SK-N-SH treated with all-trans-retinoic acid at 6 μM for 48 hours (cell line): Measurements from ENCODE around the gene MMP24OS.

Experiments
- ATAC-seq: fragments of 200-7000 bp; cut with Tn5 transposase; 3 replicates; pipeline ENCODE4 v1.9.1; 2020; ENCODE audit warnings: mild to moderate bottlenecking, moderate library complexity
- ARNTL ChIP-seq: fragments of 450-650 bp; formaldehyde crosslinking; IDR thresholded peaks from 2 replicates; pipeline ENCODE4 v1.5.0; 2020; ENCODE audit warnings: low read depth, mild to moderate bottlenecking, moderate library complexity, borderline replicate concordance
- BACH2 ChIP-seq: fragments of 250-450 bp; sonication (Bioruptor Pico); IDR thresholded peaks from 2 replicates; pipeline ENCODE4 v1.9.0; 2021; ENCODE audit warnings: mild to moderate bottlenecking, borderline replicate concordance
- CSDC2 ChIP-seq: fragments of 250-450 bp; sonication (Bioruptor Pico); IDR thresholded peaks from 2 replicates; pipeline ENCODE4 v1.5.0; 2020; ENCODE audit warnings: mild to moderate bottlenecking, moderate library complexity
- CSRNP3 ChIP-seq: fragments of 250-450 bp; sonication (Bioruptor Pico); IDR thresholded peaks from 2 replicates; pipeline ENCODE4 v1.5.1; 2021; ENCODE audit warnings: mild to moderate bottlenecking, moderate library complexity
- ESRRG ChIP-seq: fragments of 250-450 bp; sonication (Bioruptor Pico); IDR thresholded peaks from 2 replicates; pipeline ENCODE4 v1.6.1; 2021; ENCODE audit warnings: mild to moderate bottlenecking
- GLIS3 ChIP-seq: fragments of 250-450 bp; sonication (Bioruptor Pico); IDR thresholded peaks from 2 replicates; pipeline ENCODE4 v1.5.0; 2020; ENCODE audit warnings: mild to moderate bottlenecking, moderate library complexity
- ISL1 ChIP-seq: fragments of 250-450 bp; sonication (Bioruptor Pico); IDR thresholded peaks from 2 replicates; pipeline ENCODE4 v2.1.2; 2022; ENCODE audit warnings: mild to moderate bottlenecking, moderate library complexity
- OSR1 ChIP-seq: fragments of 250-450 bp; sonication (Bioruptor Pico); IDR thresholded peaks from 2 replicates; pipeline ENCODE4 v1.8.0; 2022; ENCODE audit warnings: moderate library complexity, mild to moderate bottlenecking, inconsistent platforms
- PPARA ChIP-seq: fragments of 250-450 bp; sonication (Bioruptor Pico); IDR thresholded peaks from 2 replicates; pipeline ENCODE4 v1.5.0; 2020; ENCODE audit warnings: mild to moderate bottlenecking, borderline replicate concordance
- SNAI2 ChIP-seq: fragments of 250-450 bp; sonication (Bioruptor Pico); IDR thresholded peaks from 2 replicates; pipeline ENCODE4 v1.5.0; 2020; ENCODE audit warnings: mild to moderate bottlenecking, moderate library complexity
- TCF4 ChIP-seq: fragments of 250-450 bp; sonication (Bioruptor Pico); IDR thresholded peaks from 2 replicates; pipeline ENCODE4 v1.8.0; 2021; ENCODE audit warnings: mild to moderate bottlenecking, moderate library complexity, borderline replicate concordance
- TOX ChIP-seq: fragments of 250-450 bp; sonication (Bioruptor Pico); IDR thresholded peaks from 2 replicates; pipeline ENCODE4 v1.8.0; 2021; ENCODE audit warnings: mild to moderate bottlenecking, moderate library complexity, borderline replicate concordance
- ZC3H10 ChIP-seq: fragments of 250-450 bp; sonication (Bioruptor Pico); IDR thresholded peaks from 2 replicates; pipeline ENCODE4 v1.5.1; 2021; ENCODE audit warnings: mild to moderate bottlenecking, moderate library complexity
- ZFP3 ChIP-seq: fragments of 250-450 bp; sonication (Bioruptor Pico); IDR thresholded peaks from 2 replicates; pipeline ENCODE4 v1.5.0; 2020; ENCODE audit warnings: mild to moderate bottlenecking, moderate library complexity
- ZNF565 ChIP-seq: fragments of 450-650 bp; formaldehyde crosslinking; conservative IDR thresholded peaks from 2 replicates; pipeline ENCODE4 v1.5.0; 2020; ENCODE audit warnings: low read depth, mild to moderate bottlenecking, moderate library complexity
- ZNF70 ChIP-seq: fragments of 450-650 bp; formaldehyde crosslinking; IDR thresholded peaks from 2 replicates; pipeline ENCODE4 v1.5.0; 2020; ENCODE audit warnings: mild to moderate bottlenecking, moderate library complexity
- ZNF8 ChIP-seq: fragments of 450-650 bp; formaldehyde crosslinking; IDR thresholded peaks from 2 replicates; pipeline ENCODE4 v1.5.0; 2020; ENCODE audit warnings: mild to moderate bottlenecking, moderate library complexity
- TF ChIP-seq, protein P1 (sequence below): fragments of 250-450 bp; sonication (Bioruptor Pico); IDR thresholded peaks from 2 replicates; pipeline ENCODE4 v1.5.0; 2020; ENCODE audit warnings: mild to moderate bottlenecking, moderate library complexity
- TF ChIP-seq, protein P2 (sequence below): fragments of 250-450 bp; sonication (Bioruptor Pico); IDR thresholded peaks from 2 replicates; pipeline ENCODE4 v1.5.1; 2020; ENCODE audit warnings: low read depth, mild to moderate bottlenecking, moderate library complexity
- TF ChIP-seq, protein P3 (sequence below): fragments of 250-450 bp; sonication (Bioruptor Pico); IDR thresholded peaks from 2 replicates; pipeline ENCODE4 v1.8.0; 2021; ENCODE audit warnings: low read depth, mild to moderate bottlenecking, moderate library complexity, borderline replicate concordance

The MMP24OS gene

DNA sequence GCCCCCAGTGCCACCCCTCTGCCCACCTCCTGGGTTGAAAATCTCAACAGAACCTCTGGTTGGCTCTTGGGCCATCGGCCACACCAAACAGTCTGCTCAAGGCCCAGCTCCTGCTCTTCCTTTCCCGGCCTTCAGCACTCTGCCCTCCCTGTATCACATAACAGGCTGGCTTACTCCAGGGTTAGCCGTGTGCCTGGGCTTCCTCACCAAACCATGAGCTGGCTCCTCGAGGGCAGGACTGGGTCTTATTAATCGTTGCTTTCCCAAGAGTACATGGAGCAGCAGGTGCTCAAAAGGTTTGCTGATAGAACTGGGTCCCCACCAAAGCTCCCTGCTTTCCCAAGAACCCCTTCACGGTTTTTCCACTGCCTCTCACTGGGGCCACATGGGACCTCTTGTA is 27.0 kb upstream of the MMP24OS start:
- TF ChIP-seq TOX (CRISPR knock-in tag) (no peak), ZC3H10 (CRISPR knock-in tag) (no peak), CSRNP3 (no peak)
- ATAC-seq: no peak

DNA sequence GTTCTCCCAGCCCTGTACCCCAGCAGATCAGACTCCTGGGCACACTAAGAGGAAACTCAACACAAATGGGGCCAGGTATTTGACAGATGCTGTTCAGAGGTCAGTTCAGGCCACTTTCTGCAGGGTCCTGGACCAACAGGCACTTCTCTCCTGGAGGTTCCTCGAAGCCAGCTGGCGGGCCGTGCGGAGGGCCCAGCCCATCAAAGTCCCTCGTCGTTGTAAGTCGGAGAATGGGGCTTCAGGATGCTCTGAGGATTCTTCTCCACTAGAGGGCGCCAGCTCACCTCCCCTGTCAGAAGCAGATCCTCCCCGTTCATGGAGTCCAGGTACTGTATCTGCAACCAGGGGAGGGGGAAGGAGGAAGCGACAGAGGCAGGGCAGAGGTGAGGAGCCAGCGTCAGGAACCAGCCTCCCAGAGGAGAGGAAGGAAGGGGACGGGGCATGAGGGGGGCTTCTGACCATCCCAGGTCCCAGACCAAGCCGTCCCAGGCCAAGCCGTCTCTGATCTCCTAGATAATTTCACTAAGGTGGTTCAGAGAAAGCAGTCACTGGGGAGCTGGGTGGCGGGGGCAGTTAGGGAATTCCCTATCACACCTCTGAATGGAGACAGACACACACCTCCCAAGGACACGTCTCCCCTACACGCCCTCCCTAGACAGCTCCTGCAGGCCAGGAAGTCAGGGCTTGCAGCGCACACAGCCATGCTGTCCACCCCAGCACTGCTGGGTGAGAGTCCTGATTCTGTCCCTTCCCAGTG is 26.0 kb upstream of the MMP24OS start:
- TF ChIP-seq OSR1 (CRISPR knock-in tag) (no peak), SNAI2 (CRISPR knock-in tag) (no peak), CSDC2 (CRISPR knock-in tag) (no peak), ZFP3 (no peak), GLIS3 (CRISPR knock-in tag) (no peak), ZNF8 (no peak), ZNF565 (CRISPR knock-in tag) (no peak), ZNF70 (no peak), PPARA (CRISPR knock-in tag) (no peak), ESRRG (CRISPR knock-in tag) (no peak)
- TF ChIP-seq, protein P1, sequence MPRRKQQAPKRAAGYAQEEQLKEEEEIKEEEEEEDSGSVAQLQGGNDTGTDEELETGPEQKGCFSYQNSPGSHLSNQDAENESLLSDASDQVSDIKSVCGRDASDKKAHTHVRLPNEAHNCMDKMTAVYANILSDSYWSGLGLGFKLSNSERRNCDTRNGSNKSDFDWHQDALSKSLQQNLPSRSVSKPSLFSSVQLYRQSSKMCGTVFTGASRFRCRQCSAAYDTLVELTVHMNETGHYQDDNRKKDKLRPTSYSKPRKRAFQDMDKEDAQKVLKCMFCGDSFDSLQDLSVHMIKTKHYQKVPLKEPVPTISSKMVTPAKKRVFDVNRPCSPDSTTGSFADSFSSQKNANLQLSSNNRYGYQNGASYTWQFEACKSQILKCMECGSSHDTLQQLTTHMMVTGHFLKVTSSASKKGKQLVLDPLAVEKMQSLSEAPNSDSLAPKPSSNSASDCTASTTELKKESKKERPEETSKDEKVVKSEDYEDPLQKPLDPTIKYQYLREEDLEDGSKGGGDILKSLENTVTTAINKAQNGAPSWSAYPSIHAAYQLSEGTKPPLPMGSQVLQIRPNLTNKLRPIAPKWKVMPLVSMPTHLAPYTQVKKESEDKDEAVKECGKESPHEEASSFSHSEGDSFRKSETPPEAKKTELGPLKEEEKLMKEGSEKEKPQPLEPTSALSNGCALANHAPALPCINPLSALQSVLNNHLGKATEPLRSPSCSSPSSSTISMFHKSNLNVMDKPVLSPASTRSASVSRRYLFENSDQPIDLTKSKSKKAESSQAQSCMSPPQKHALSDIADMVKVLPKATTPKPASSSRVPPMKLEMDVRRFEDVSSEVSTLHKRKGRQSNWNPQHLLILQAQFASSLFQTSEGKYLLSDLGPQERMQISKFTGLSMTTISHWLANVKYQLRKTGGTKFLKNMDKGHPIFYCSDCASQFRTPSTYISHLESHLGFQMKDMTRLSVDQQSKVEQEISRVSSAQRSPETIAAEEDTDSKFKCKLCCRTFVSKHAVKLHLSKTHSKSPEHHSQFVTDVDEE (CRISPR knock-in tag): no peak
- TF ChIP-seq, protein P2, sequence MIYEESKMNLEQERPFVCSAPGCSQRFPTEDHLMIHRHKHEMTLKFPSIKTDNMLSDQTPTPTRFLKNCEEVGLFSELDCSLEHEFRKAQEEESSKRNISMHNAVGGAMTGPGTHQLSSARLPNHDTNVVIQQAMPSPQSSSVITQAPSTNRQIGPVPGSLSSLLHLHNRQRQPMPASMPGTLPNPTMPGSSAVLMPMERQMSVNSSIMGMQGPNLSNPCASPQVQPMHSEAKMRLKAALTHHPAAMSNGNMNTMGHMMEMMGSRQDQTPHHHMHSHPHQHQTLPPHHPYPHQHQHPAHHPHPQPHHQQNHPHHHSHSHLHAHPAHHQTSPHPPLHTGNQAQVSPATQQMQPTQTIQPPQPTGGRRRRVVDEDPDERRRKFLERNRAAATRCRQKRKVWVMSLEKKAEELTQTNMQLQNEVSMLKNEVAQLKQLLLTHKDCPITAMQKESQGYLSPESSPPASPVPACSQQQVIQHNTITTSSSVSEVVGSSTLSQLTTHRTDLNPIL (CRISPR knock-in tag): no peak
- ATAC-seq: peak; percentile 63

GRCh38 chr20:35303382-35303734 is 25.4 kb upstream of the MMP24OS start:
- no peak for TF ChIP-seq ARNTL (CRISPR knock-in tag)
- TF ChIP-seq, protein P1 (CRISPR knock-in tag): no peak
- TF ChIP-seq ZC3H10 (CRISPR knock-in tag): no peak
- TF ChIP-seq, protein P2 (CRISPR knock-in tag): no peak
- TF ChIP-seq ISL1: no peak
- no peak for TF ChIP-seq TCF4 (CRISPR knock-in tag)
- TF ChIP-seq ZNF565 (CRISPR knock-in tag): no peak
- TF ChIP-seq ZNF8: no peak
- no peak for TF ChIP-seq SNAI2 (CRISPR knock-in tag)
- no peak for TF ChIP-seq ZFP3
- no peak for TF ChIP-seq GLIS3 (CRISPR knock-in tag)
- TF ChIP-seq OSR1 (CRISPR knock-in tag): no peak
- TF ChIP-seq CSDC2 (CRISPR knock-in tag): no peak
- TF ChIP-seq ZNF70: no peak
- TF ChIP-seq BACH2: no peak
- TF ChIP-seq, protein P3, sequence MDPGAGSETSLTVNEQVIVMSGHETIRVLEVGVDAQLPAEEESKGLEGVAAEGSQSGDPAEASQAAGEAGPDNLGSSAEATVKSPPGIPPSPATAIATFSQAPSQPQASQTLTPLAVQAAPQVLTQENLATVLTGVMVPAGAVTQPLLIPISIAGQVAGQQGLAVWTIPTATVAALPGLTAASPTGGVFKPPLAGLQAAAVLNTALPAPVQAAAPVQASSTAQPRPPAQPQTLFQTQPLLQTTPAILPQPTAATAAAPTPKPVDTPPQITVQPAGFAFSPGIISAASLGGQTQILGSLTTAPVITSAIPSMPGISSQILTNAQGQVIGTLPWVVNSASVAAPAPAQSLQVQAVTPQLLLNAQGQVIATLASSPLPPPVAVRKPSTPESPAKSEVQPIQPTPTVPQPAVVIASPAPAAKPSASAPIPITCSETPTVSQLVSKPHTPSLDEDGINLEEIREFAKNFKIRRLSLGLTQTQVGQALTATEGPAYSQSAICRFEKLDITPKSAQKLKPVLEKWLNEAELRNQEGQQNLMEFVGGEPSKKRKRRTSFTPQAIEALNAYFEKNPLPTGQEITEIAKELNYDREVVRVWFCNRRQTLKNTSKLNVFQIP (CRISPR knock-in tag): no peak
- TF ChIP-seq PPARA (CRISPR knock-in tag): no peak
- ATAC-seq: no peak
